GM21367 (cell line): ENCODE measurements around the gene NVL.
"Not testable (repeated sequence)": the region's sequence is repeated elsewhere in the genome, so short reads cannot be mapped to it uniquely, and the experiment has no call there.

ENCODE experiments used
- ATAC-seq: cut with Tn5 transposase; IDR thresholded peaks from one replicate; pipeline ENCODE4 v1.9.1; 2021; ENCODE audit not compliant: unreplicated experiment

NVL gene

DNA sequence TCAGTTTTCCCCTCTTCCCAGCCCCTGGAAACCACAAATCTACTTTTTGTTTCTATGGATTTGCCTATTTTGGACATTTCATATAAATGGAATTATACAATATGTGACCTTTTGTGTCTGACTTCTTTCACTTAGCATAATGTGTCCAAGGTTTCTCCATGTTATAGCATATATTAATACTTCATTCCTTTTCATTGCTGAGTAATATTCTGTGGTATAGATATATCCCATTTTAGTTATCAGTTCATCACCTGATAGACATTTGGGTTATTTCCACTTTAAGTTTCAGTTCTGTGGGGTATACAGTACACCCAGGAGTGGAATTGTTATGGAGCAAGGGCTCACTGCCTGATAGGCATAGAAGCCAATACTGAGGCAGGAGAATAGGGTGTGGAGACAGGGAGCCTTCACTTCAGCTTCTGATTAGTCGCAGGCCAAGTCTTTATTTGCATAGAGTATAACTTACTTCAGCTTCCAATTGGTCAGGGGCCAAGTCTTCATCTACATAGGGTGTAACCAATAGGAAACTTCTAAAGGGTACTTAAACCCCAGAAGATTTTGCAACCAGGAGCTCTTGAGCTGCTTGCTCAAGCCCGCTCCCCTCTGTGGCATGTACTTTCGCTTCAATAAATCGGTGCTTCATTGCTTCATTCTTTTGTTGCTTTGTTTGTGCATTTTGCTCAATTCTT, 8.3 kb upstream of the NVL start:
- ATAC-seq, result no peak

DNA sequence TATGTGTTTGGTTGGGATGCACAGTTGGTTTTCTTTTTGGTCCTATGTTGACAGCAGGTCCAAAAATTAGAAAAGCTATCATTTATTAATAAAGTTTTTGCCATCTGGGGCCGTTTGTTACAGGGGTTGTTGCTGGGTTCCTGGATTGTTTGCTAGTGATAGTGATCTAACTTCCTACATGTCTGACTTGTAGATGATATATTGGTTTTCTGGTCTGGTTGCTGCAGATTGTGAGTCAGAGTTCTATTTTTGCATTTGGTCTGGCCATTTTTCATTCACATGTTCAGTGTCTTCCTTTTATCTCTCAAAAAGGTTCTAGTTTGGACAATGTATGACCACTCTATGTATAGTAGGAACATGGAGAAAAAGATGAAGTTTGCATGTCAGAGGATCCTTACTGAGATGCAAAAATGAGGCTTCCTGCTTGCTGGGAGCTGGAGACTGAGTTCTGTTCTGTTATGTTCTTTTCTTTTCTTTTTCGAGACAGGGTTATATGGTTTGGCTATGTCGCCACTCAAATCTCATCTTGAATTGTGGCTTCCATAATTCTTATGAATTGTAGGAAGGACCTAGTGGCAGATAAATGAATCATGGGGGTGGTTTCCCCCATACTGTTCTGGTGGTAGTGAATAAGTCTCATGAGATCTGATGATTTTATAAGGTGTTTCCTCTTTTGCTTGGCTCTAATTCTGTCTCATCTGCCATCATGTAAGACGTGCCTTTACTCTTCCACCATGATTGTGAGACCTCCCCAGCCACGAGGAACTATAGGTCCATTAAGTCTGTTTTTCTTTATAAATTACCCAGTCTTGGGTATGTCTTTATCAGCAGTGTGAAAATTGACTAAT, 4.2 kb upstream of the NVL start:
- no peak for ATAC-seq

DNA sequence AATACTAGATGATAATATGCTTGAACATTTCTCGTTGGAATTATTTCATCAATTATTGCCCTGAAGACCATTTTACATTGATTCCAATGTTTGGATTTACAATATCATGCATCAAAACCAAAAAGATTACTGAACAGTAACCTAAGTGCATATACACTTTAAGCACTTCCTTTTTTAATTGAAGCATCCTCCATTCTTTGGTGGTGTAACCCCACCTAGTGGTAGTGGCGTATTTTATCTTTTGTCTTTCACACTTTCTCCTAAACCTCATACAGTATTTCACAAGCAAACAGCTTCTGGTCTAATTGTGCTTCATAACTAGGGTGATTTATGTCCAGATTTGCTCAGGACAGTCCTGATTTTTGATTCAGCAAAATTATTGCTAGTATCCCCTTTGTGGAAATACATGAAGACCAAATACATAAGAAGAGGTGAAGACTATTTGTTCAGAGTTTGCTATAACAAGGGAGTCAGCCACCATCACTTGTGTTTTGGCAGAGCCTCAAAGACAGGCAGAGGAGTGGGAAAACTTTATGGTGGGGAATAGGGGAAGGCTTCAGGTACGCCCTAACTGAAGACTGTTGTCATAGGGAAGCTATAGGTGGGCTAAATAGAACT, 3.4 kb upstream of the NVL start:
- ATAC-seq, result peak; percentile 43

DNA sequence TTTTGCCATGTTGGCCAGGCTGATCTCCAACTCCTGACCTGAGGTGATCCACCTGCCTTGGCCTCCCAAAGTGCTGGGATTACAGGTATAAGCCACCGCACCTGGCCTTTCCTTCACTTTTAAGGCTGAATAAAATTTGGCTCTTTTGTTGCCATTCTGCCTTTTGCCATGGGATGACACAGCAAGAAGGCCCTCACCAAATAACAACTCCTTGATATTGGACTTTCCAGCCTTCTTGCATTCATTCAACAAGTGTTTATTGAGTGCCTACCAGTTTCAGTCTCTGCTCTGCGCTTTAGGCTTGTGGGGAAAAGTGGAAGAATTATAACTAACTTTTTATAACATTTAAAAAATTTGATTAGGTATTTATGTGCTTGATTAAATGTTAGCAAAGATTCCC, 1.9 kb upstream of the NVL start:
- no peak for ATAC-seq

DNA sequence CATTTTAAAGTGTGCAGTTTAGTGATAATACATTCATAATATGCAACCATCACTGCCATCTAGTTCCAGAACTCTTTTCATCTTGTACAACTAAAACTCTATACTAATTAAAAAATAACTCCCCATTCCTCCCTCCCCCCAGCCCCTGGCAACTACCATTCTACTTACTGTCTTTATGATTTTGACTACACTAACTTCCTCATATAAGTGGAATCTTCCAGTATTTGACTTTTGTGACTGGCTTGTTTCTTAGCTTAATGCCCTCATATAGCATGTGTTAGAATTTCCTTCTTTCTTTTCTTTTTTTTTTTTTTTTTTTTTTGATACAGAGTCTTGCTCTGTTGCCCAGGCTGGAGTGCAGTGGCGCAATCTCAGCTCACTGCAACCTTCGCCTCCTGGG, 1.4 kb upstream of the NVL start:
- ATAC-seq, result no peak

DNA sequence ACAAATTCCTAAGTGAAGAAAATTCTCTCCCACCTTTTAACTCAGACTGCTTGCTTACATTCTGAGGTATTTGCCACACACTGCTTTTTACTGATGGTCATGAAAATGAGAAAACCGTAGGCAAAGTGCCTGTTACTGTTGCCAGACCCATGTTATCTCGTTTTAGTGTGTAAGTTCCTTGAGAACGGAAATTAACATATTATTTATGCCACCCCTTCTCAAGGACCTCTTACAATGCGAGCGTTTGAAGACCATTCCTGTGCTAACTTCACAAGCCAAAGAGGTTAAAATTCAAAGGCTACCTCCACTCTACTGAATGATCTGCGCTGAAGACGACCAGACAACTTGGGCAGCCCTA, 509 bp downstream of the NVL start:
- ATAC-seq, result no peak

DNA sequence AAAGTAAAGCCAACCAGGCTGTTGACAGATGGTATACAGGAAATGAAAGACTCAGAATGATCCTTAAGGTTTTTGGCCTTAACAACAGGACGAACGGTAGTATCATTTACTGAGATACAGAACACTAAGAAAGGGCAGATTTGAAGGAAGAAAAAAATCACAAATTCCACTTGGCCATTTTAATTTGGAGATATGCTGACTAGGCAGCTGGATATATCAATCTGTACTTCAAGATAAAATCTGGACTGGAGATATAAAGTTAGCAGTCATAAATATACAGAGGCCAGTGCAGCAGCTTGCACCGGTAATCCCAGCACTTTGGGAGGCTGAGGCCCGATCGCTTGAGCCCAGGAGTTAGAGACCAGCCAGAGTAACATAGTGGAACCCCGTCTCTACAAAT, 1.3 kb downstream of the NVL start:
- ATAC-seq, result no peak

DNA sequence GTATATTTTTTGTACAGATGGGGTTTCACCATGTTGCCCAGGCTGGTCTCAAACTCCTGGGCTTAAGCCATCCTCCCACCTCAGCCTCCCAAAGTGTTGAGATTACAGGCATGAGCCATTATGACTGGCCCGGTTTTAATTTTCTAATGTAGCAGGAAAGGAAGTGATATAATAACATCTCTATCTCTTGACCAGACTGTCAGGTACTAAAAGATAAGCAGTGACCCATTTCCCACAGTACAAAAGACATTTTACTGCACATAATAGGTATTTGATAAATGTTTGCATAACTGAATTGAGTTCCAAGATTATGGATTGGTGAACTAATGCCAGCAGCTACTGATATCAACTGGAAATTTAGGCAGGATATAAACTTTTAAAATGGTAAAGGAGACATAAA, 4.0 kb downstream of the NVL start:
- ATAC-seq, result no peak

DNA sequence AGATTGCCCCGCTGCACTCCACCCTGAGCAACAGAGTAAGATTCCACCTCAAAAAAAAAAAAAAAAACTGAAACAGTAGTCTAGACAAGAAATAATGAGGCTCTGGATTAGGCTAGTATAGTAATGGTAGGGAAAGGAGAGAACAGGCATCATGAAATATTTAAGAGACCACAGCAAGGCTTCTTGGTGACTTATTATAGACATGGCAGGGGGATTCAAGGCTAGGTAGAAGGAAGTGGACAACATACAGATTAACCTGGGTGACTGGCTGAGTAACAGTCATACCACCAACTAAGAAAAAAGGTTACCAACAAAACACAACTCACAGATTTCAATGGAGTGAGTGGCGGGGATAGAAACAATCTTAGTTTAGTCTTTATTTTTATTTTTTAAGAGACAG, 8.3 kb downstream of the NVL start:
- no peak for ATAC-seq

DNA sequence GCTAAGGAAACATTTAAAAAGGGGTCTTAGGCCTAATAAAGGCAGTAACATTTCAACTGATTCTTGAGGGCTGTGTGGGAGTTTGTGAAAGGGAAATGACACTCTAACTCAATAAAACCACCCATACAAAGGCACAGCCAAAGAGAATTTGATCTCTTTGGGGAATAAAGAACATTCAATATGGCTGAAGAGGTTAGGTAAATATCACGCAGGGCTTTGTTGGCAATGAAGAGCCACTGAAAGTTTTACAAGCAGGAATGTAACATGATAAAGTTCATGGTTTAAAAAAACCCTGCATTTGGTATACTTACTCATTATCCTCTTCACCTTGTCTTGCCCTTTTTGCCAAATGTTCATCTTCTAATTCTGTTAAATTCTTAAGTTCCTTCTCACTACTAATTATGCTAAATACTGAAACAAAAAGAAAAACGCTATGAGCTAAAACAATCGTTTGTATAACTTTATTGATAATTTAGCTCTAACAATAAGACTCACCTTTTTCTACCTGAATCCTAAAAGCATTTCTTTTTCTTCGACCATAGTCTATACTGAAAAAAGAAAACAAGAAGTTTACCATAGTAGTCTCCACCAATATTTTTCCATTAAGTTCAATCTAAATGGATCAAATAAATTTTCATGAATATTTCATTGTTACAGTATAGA, 12.5 kb downstream of the NVL start:
- no peak for ATAC-seq

DNA sequence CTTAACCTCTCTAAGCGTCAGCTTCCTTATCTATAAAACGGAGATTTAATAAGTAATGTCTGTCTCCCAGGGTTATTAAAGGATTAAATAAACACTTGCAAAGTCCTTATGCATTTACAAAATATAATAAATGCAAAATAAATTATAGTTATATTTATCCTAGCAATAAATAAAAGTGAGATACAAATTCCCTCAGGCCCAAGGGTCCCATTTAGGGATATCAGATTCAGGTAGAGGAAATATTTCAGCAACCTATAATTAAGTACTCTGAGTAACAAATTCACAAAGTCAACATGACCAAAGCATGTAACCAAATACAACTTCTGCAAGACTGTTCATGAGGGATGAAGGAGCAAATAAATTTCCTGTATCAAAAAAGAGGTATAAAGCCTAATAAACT, 17.9 kb downstream of the NVL start:
- ATAC-seq, result no peak

DNA sequence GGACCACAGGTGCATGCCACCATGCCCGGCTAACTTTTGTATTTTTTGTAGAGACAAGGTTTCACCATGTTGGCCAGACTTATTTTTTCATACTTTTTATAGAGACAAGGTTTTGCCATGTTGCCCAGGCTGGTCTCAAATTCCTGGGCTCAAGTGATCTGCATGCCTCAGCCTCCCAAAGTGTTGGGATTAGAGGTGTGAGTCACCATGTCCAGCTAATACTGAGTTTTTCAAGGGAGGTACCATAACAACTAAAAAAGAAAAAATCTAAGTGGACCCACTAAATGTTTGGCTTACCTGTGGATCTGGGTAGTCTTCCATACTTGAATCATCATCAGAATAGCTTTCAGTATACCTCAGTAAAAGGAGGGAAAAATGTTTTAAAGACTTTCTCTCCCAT, 18.5 kb downstream of the NVL start:
- not testable (repeated sequence) for ATAC-seq

DNA sequence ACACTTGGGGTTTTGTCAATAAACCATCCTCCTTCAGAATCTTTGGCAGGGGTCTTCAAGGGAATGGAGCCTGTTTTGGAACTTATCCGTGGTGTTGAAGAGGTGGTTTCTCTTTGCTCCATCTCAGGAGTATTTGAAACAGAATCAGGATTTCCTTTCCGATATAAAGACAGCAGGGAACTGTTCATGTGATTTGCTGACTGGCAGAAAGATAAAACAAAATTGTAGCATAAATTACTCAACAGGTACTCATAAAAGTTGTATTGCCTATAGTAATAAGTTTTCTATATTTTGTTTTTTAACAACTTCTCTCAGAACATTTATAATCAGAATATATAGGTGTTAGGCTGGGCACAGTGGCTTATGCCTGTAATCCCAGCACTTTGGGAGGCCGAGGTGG, 21.9 kb downstream of the NVL start:
- ATAC-seq, result no peak

DNA sequence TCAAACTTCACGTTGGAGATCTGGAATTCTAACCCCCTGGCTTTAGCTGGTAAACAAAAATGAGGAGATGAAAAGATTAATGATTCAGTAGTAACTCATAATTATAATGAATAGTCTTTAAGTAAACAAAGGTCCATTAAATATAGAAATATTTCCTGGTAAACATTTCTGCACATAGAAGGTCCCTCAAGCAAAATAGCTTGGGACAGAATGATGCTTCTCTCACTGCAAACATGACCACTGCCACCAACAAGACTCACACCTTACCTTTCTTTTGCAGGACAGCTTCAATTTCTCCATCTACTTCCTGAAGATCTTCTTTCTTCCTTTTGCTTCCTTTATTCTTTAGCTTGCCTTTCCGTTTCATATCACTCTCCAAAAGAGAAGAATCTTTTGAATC, 25.2 kb downstream of the NVL start:
- ATAC-seq, result no peak

DNA sequence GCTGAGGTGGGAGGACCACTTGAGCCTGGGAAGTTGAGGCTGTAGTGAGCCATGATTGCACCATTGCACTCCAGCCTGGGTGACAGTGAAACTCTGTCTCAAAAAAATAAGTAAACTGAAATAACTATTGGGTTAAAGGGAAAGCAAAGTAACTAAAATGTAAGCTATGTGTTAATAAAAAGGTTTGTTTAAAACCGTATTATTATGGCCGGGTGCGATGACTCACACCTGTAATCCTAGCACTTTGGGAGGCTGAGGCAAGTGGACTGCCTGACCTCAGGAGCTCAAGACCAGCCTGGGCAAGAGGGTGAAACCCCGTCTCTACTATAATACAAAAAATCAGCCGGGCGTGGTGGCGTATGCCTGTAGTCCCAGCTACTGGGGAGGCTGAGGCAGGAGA, 27.0 kb downstream of the NVL start:
- ATAC-seq, result no peak

DNA sequence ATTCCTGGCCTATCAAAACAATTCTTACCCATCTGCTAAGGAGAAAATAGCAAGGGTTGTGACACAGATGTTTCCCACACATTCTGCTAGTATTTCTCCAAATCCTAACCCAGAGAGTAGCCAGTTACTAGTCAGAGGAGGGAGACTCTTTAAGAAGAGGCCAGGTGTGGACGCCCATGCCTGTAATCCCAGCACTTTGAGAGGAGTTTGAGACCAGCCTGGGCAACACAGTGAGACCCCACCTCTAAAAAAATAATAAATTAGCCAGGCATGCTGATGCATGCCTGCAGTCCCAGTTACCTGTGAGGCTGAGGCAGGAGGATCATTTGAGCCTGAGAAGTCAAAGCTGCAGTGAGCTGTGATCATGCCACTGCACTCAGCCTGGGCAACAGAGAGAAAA, 28.6 kb downstream of the NVL start:
- ATAC-seq, result no peak

DNA sequence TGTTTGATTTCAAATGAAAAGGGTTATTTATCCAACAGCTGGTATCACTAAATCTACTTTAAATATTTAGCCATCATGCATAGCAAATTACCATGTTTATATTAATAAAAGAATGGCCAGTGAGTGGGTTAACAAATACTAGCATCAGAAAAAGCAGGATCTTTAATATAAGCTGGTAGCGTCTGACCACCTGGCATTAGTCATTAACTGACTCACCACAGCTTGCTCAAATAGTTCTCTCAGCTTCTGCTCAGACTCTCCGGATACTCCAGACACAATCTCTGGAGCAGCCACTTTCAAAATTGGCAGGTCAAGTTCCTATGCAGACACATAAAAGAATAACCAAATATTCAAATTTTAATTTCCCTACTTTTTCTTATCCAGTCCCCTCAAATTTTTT, 29.6 kb downstream of the NVL start:
- no peak for ATAC-seq

DNA sequence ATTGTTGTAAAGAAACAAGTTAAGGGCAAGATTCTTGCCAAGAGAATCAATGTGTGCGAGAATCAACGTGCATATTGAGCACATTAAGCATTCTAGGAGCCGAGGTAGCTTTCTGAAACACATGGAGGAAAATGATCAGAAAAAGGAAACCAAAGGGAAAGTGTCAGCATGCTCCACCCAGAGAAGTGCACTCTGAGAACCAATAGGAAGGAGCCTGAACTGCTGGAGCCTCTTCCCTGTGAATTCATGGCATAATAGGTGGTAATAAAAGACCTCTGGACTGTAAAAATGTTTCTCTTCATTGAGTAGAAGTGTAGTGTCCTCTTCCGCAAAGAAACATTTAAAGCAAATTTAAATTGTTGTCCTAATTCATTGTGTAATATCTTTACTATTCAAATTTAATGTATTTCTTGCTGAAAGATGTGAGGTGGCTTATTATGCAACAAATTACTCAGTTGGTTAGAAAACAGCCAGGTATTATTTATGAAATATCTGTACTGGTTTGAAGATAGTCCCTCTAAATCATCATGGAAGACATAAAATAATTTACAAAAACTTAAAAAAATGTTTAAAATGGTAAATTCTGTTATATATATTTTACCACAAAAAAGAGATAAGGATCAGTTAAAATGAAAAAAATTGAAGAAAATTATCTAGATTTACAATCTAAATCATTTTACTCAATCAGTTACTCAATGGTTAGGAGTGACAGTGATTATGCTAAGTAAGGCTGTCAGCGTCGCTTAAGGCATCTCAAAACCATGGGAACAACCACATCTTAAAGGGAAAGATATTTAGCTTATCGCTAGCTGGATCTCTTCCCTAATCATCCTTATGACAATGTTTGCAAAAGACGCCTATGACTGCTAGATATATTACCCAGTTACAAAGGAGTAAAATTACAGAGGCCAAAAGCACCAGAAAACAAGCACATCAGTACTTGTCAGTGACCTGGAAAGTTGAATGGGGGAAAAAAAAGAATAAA, 31.3 kb downstream of the NVL start:
- no peak for ATAC-seq

DNA sequence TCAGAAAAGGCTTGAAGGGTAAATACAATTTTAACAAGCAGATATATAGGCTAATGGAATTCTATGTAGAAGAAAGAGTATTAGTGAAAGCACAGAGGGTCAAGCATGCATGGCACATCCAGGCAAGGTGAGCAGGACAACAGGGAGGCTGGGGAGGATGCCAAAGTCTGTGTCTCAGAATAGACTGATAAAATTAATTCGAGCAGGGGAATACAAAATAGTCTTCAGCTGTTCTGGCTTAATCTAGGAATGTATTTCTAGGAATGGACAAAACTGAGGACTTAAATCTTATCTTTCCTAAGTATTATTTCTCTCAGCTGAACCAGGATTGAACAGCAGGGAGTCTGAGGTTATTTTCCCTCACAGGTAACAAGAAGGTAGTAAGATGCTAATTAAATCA, 35.2 kb downstream of the NVL start:
- no peak for ATAC-seq

DNA sequence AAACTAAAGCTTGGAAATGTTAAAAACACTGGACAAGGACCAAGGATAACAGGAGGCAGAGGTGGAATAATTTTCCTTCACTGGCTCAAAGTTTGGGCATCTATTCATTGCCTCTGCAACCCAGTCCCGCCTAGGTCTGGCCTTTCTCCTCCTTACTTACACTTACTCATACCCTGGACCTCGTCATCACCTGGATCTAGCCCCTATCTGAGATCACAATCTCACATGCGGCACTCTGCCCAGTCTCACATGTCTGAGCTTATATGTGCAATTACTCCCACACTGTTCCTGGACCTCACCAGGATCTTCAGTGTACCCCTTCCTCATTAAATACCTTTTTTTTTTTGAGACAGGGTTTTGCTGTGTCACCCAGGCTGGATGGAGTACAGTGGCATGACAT, 37.6 kb downstream of the NVL start:
- no peak for ATAC-seq

DNA sequence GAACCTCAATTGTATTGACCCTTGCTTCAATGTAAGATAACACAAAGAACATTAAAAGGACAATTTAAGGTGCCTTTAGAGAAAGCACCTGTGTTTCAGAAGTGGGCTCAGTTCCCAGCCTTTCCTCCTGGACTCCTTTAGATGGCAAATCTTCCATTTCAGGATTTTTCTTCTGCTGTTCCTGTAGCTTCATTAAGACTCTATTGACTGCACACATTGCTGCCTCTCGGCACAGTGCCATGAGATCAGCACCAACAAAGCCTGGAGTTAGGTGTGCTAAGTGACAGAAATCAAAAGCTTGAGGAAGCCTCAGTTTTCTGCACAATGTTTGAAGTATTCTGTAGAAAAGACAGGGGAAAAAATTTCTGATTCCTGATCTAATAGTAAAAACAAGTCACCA, 40.6 kb downstream of the NVL start:
- no peak for ATAC-seq
